Activated CD4-positive, alpha-beta memory T cell treated with anti-CD3 and anti-CD28 coated beads for 36 hours (primary cell): ENCODE data around the gene LRP5. TPM values are rescaled to one million over a fixed set of nuclear protein-coding genes. Genes with fewer than 3 reads are reported as not detected.

Source experiments
- CTCF ChIA-PET: fragments of 350-600 bp; sonication (Branson Sonifier 250); formaldehyde crosslinking; loops from one replicate; lab custom pipeline; 2021; ENCODE audit warnings: antibody characterized with exemption, inconsistent platforms; lab: Charles Lee
- POLR2A ChIA-PET: fragments of 350-600 bp; sonication (Branson Sonifier 250); formaldehyde crosslinking; loops from one replicate; lab custom pipeline; 2021; ENCODE audit warnings: antibody characterized with exemption; lab: Charles Lee
- DNase-seq: peaks from one replicate; pipeline ENCODE4 v3.0.0-alpha.2; 2020
- H3K27ac Mint-ChIP-seq: one replicate; pipeline ENCODE4 v1.8.0; 2021; ENCODE audit warnings: mixed read lengths
- H3K27me3 Mint-ChIP-seq: one replicate; pipeline ENCODE4 v1.8.0; 2021; ENCODE audit warnings: mixed read lengths
- H3K36me3 Mint-ChIP-seq: one replicate; pipeline ENCODE4 v1.8.0; 2021; ENCODE audit warnings: mixed read lengths
- H3K4me1 Mint-ChIP-seq: one replicate; pipeline ENCODE4 v1.8.0; 2021; ENCODE audit warnings: low read depth, mixed read lengths
- H3K4me3 Mint-ChIP-seq: one replicate; pipeline ENCODE4 v1.8.0; 2021; ENCODE audit warnings: mild to moderate bottlenecking, mixed read lengths
- H3K9me3 Mint-ChIP-seq: one replicate; pipeline ENCODE4 v1.8.0; 2021; ENCODE audit warnings: mixed read lengths
- intact Hi-C: fragments of 100-400 bp; cut with micrococcal nuclease; formaldehyde crosslinking; loops from one replicate; pipeline ENCODE4 v1.15.1; 2023
- total RNA-seq, 2 experiments: library from RNA; stranded (reverse); gene quantifications; one replicate each; pipeline ENCODE4 v1.2.3, GENCODE V29; 2021

Gene LRP5
- total RNA-seq, 2 experiments from 2014 or later: 6.1 to 7.6 TPM

DNA sequence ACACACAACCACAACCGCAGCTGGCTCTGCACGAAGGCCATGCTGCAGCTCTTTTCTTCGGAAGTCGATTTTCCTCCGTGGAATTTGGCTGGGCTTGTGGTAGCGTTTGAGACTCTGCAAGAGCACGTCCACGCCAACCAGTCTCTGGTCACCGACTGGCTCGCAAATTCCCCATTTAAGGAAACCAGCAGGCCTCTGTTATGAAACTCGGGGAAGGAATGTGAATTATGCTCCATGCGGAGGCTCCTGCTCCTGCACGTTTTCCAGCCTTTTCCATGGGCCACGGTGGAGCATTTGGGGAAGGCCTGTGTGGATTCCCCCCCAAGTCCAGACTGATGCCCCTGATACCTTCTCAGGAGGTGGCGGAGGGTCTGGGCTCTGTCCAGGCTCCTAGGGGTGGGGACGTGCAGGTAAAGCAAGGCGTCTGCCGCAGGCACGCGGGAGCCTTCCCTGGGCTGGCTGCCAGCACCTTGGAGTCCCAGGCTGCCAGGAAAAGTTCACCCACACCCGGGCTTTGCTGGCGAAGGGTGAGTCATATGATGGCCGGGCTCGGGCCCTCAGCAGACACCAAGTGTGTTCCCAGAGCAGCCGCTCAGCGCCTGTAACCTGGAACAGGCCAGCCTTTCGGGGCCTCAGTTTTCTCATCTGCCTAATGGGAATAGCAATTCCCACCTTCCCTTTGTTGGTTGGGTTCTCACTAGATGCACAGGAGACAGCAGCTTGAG is 41.9 kb downstream of the LRP5 start:
- H3K27me3 Mint-ChIP-seq: no peaks in the 10 kb centered on the region
- H3K4me1 Mint-ChIP-seq: no peaks in the 10 kb centered on the region
- CTCF ChIA-PET: no interaction called here
- intact Hi-C loops: no loop called here
- no peak overlapping the region for H3K4me3 Mint-ChIP-seq
- POLR2A ChIA-PET: no interaction called here
- peaks cover under 1% of the 10 kb centered on the region for H3K36me3 Mint-ChIP-seq
- no peaks in the 10 kb centered on the region for H3K9me3 Mint-ChIP-seq
- no peak overlapping the region for H3K27ac Mint-ChIP-seq
- DNase-seq: no peak

DNA sequence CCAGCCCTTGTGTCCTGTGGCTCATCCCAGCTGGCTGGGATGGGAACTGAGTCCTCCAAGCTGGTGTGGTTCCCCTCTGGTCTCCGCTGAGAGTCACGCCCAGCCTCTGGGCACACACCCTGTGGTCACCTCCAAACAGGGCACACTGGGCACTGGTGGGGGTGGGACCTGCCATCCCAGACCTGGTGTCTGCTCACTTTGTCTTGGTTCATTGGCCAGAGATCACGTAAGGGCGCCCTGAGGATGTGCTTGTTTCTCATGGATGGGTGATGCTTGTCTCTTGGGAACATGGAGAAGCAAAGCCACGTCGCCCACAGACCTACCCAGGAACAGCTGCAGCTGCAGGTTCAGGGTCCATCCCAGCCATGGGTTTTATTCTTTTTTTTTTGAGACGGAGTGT is 43.1 kb downstream of the LRP5 start:
- intact Hi-C loops: no loop called here
- peaks cover 1% of the 10 kb centered on the region for H3K36me3 Mint-ChIP-seq
- ChIA-PET POLR2A (no interaction called here), CTCF (interaction anchor here (0.6 kb wide), 1 partner anchor 35 kb away, joined by 5 read pairs; no protein-coding TSS in a partner anchor)
- DNase-seq: no peak
- H3K9me3 Mint-ChIP-seq: no peaks in the 10 kb centered on the region
- H3K4me1 Mint-ChIP-seq: no peaks in the 10 kb centered on the region
- H3K27ac Mint-ChIP-seq: no peak overlapping the region
- H3K27me3 Mint-ChIP-seq: no peaks in the 10 kb centered on the region
- no peak overlapping the region for H3K4me3 Mint-ChIP-seq

- intact Hi-C loops: no loop called here
- H3K4me3 Mint-ChIP-seq: no peak overlapping the region
- H3K4me1 Mint-ChIP-seq: no peaks in the 10 kb centered on the region
- DNase-seq: no peak
- no peaks in the 10 kb centered on the region for H3K27me3 Mint-ChIP-seq
- peaks cover 1% of the 10 kb centered on the region for H3K36me3 Mint-ChIP-seq
- ChIA-PET POLR2A (no interaction called here), CTCF (no interaction called here)
- no peak overlapping the region for H3K27ac Mint-ChIP-seq
- H3K9me3 Mint-ChIP-seq: no peaks in the 10 kb centered on the region
Observed at GRCh38 chr11:68357568-68357967, 45.2 kb downstream of the LRP5 start.

- no peaks in the 10 kb centered on the region for H3K4me1 Mint-ChIP-seq
- no peak overlapping the region for H3K4me3 Mint-ChIP-seq
- POLR2A ChIA-PET: no interaction called here
- no peaks in the 10 kb centered on the region for H3K9me3 Mint-ChIP-seq
- CTCF ChIA-PET: no interaction called here
- H3K36me3 Mint-ChIP-seq: peaks cover 1% of the 10 kb centered on the region
- H3K27ac Mint-ChIP-seq: no peak overlapping the region
- no peak for DNase-seq
- intact Hi-C loops: no loop called here
- no peaks in the 10 kb centered on the region for H3K27me3 Mint-ChIP-seq
Observed at GRCh38 chr11:68358416-68358815, 46.0 kb downstream of the LRP5 start.

DNA sequence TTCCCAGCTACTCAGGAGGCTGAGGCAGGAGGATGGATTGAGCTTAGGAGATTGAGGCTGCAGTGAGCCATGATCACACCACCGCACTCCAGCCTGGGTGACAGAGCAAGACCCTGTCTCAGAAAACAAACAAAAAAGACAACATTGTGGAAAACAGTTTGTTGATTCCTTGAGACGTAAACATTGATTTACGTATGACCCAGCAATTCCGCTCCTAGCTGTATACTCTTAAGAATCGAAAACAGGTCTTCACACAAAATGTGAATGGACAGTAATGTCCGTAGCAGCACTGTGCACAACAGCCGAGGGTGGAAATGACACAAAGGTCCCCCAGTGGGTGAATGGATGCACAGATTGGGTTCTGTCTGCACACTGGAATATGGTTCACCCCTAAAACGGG is 49.3 kb downstream of the LRP5 start:
- ChIA-PET CTCF (no interaction called here), POLR2A (no interaction called here)
- H3K27ac Mint-ChIP-seq: no peak overlapping the region
- peaks cover 1% of the 10 kb centered on the region for H3K36me3 Mint-ChIP-seq
- no peaks in the 10 kb centered on the region for H3K9me3 Mint-ChIP-seq
- DNase-seq: no peak
- no peaks in the 10 kb centered on the region for H3K4me1 Mint-ChIP-seq
- no peak overlapping the region for H3K4me3 Mint-ChIP-seq
- intact Hi-C loops: no loop called here
- peaks cover 2% of the 10 kb centered on the region for H3K27me3 Mint-ChIP-seq

- Mint-ChIP-seq H3K9me3 (no peaks in the 10 kb centered on the region), H3K36me3 (peaks cover 1% of the 10 kb centered on the region), H3K27me3 (peaks cover 2% of the 10 kb centered on the region), H3K4me1 (no peaks in the 10 kb centered on the region), H3K4me3 (no peak overlapping the region), H3K27ac (no peak overlapping the region)
- POLR2A ChIA-PET: no interaction called here
- intact Hi-C loops: no loop called here
- DNase-seq: no peak
- CTCF ChIA-PET: interaction anchor here (1.3 kb wide), 1 partner anchor 9 kb away, joined by 3 read pairs; no protein-coding TSS in a partner anchor
Observed at GRCh38 chr11:68362801-68363379, 50.5 kb downstream of the LRP5 start.

DNA sequence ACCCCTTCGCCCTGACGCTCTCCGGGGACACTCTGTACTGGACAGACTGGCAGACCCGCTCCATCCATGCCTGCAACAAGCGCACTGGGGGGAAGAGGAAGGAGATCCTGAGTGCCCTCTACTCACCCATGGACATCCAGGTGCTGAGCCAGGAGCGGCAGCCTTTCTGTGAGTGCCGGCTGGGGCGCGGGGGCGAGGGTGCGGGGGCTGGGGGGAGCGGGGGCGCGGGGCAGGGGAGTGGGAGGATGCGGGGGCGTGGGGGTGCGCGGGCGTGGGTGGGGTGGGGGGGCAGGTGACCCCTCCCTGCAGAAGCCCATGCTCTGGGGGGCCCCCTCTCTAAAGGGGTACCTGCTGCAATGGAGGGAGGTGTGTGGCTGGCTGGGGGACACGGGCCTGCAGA is 51.4 kb downstream of the LRP5 start:
- peaks cover 2% of the 10 kb centered on the region for H3K27me3 Mint-ChIP-seq
- intact Hi-C loops: no loop called here
- no peak overlapping the region for H3K27ac Mint-ChIP-seq
- H3K36me3 Mint-ChIP-seq: peaks cover 1% of the 10 kb centered on the region
- DNase-seq: no peak
- no peaks in the 10 kb centered on the region for H3K9me3 Mint-ChIP-seq
- no peaks in the 10 kb centered on the region for H3K4me1 Mint-ChIP-seq
- H3K4me3 Mint-ChIP-seq: no peak overlapping the region
- ChIA-PET POLR2A (no interaction called here), CTCF (interaction anchor here (1.3 kb wide), 1 partner anchor 8 kb away, joined by 3 read pairs; no protein-coding TSS in a partner anchor)

- intact Hi-C loops: no loop called here
- Mint-ChIP-seq H3K36me3 (no peaks in the 10 kb centered on the region), H3K9me3 (no peaks in the 10 kb centered on the region), H3K27me3 (peaks cover 2% of the 10 kb centered on the region), H3K4me1 (no peaks in the 10 kb centered on the region), H3K4me3 (no peak overlapping the region), H3K27ac (no peak overlapping the region)
- CTCF ChIA-PET: no interaction called here
- POLR2A ChIA-PET: no interaction called here
- DNase-seq: no peak
Observed at GRCh38 chr11:68364581-68364980, 52.2 kb downstream of the LRP5 start.

GRCh38 chr11:68365943-68366435 is 53.6 kb downstream of the LRP5 start:
- ChIA-PET CTCF (no interaction called here), POLR2A (no interaction called here)
- Mint-ChIP-seq H3K27me3 (peaks cover 2% of the 10 kb centered on the region), H3K36me3 (no peaks in the 10 kb centered on the region), H3K4me1 (no peaks in the 10 kb centered on the region), H3K9me3 (no peaks in the 10 kb centered on the region), H3K4me3 (no peak overlapping the region), H3K27ac (no peak overlapping the region)
- DNase-seq: no peak
- intact Hi-C loops: no loop called here

GRCh38 chr11:68367252-68367651 is 54.9 kb downstream of the LRP5 start:
- ChIA-PET CTCF (no interaction called here), POLR2A (no interaction called here)
- no peaks in the 10 kb centered on the region for H3K36me3 Mint-ChIP-seq
- H3K4me1 Mint-ChIP-seq: no peaks in the 10 kb centered on the region
- H3K27me3 Mint-ChIP-seq: peaks cover 2% of the 10 kb centered on the region
- no peak overlapping the region for H3K4me3 Mint-ChIP-seq
- no peak overlapping the region for H3K27ac Mint-ChIP-seq
- no peak for DNase-seq
- intact Hi-C loops: no loop called here
- H3K9me3 Mint-ChIP-seq: no peaks in the 10 kb centered on the region

DNA sequence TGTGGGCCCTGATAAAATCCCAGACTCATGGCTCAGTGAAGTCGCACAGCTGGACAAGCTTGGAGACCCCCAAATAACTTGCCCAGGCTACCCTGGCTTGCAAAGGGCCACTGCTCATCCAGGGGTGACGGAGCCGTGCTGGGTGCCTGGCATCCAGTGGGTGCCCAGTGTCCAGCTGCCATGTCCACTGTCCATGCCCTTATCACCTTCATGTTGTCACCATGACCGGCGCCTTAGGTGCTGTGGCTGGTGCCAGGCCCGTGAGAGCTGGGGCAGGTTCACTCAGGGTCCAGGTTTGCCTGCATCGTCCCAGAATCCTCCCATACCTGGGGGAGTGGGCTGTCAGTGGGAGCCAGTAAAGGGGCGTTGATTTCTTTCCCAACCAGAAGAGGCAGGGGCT is 57.4 kb downstream of the LRP5 start:
- ChIA-PET POLR2A (no interaction called here), CTCF (interaction anchor here (0.8 kb wide), 1 partner anchor 73 kb away, joined by 4 read pairs; no protein-coding TSS in a partner anchor)
- Mint-ChIP-seq H3K4me3 (no peak overlapping the region), H3K4me1 (no peaks in the 10 kb centered on the region), H3K27me3 (peaks cover under 1% of the 10 kb centered on the region), H3K36me3 (no peaks in the 10 kb centered on the region), H3K27ac (no peak overlapping the region), H3K9me3 (no peaks in the 10 kb centered on the region)
- DNase-seq: no peak
- intact Hi-C loops: no loop called here

GRCh38 chr11:68370211-68371111 is 58.1 kb downstream of the LRP5 start:
- ChIA-PET POLR2A (no interaction called here), CTCF (interaction anchor here (0.8 kb wide), 1 partner anchor 74 kb away, joined by 4 read pairs; no protein-coding TSS in a partner anchor)
- Mint-ChIP-seq H3K27ac (no peak overlapping the region), H3K4me1 (no peaks in the 10 kb centered on the region), H3K36me3 (no peaks in the 10 kb centered on the region), H3K9me3 (no peaks in the 10 kb centered on the region), H3K4me3 (no peak overlapping the region), H3K27me3 (peaks cover 3% of the 10 kb centered on the region)
- intact Hi-C loops: no loop called here
- DNase-seq: no peak
